GM18867 (cell line): ENCODE measurements around the gene COMMD10.
"Not testable (repeated sequence)": the region's sequence is repeated elsewhere in the genome, so short reads cannot be mapped to it uniquely, and the experiment has no call there.

Experiments
- ATAC-seq: cut with Tn5 transposase; IDR thresholded peaks from one replicate; pipeline ENCODE4 v1.9.1; 2021; ENCODE audit warnings: mild to moderate bottlenecking, moderate library complexity; ENCODE audit not compliant: unreplicated experiment

The COMMD10 gene

GRCh38 chr5:116091416-116091815, 6.6 kb downstream of the COMMD10 start:
- no peak for ATAC-seq

GRCh38 chr5:116097301-116097700, 12.5 kb downstream of the COMMD10 start:
- no peak for ATAC-seq

- no peak for ATAC-seq
These were observed 14.2 kb downstream of the COMMD10 start for GRCh38 chr5:116098998-116099397.

GRCh38 chr5:116104941-116105340, 20.1 kb downstream of the COMMD10 start:
- ATAC-seq, result not testable (repeated sequence)

- ATAC-seq, result no peak
These were observed 30.3 kb downstream of the COMMD10 start for GRCh38 chr5:116115163-116115562.

GRCh38 chr5:116130471-116130870, 45.6 kb downstream of the COMMD10 start:
- ATAC-seq, result no peak

- no peak for ATAC-seq
These were observed 46.2 kb downstream of the COMMD10 start for GRCh38 chr5:116130976-116131375.

- ATAC-seq, result no peak
These were observed 48.5 kb downstream of the COMMD10 start for GRCh38 chr5:116133281-116133680.

- peak; percentile 100 for ATAC-seq
These were observed 50.5 kb downstream of the COMMD10 start for GRCh38 chr5:116135344-116135743.

GRCh38 chr5:116137544-116138378, 52.9 kb downstream of the COMMD10 start:
- ATAC-seq, result peak; percentile 51

GRCh38 chr5:116142495-116142894, 57.7 kb downstream of the COMMD10 start:
- ATAC-seq, result no peak

- no peak for ATAC-seq
These were observed 59.3 kb downstream of the COMMD10 start for GRCh38 chr5:116144103-116144502.

- ATAC-seq, result no peak
These were observed 60.2 kb downstream of the COMMD10 start for GRCh38 chr5:116144991-116145390.

GRCh38 chr5:116145416-116145815, 60.6 kb downstream of the COMMD10 start:
- ATAC-seq, result no peak

GRCh38 chr5:116152169-116152568, 67.3 kb downstream of the COMMD10 start:
- ATAC-seq, result no peak

GRCh38 chr5:116153687-116154174, 68.9 kb downstream of the COMMD10 start:
- no peak for ATAC-seq

GRCh38 chr5:116154252-116154651, 69.4 kb downstream of the COMMD10 start:
- no peak for ATAC-seq

GRCh38 chr5:116154931-116155330, 70.1 kb downstream of the COMMD10 start:
- no peak for ATAC-seq

GRCh38 chr5:116157902-116158301, 73.1 kb downstream of the COMMD10 start:
- no peak for ATAC-seq

GRCh38 chr5:116159006-116159405, 74.2 kb downstream of the COMMD10 start:
- no peak for ATAC-seq

- ATAC-seq, result no peak
These were observed 89.3 kb downstream of the COMMD10 start for GRCh38 chr5:116174111-116174510.

GRCh38 chr5:116176121-116176520, 91.3 kb downstream of the COMMD10 start:
- ATAC-seq, result no peak

GRCh38 chr5:116178925-116179324, 94.1 kb downstream of the COMMD10 start:
- ATAC-seq, result no peak
